Mesodermal cell (in vitro differentiated cells): Measurements from ENCODE around the gene SPATA1.
"Not testable (repeated sequence)": the region's sequence is repeated elsewhere in the genome, so short reads cannot be mapped to it uniquely, and the experiment has no call there.

Source experiments
- H3K27ac ChIP-seq: 2 replicates; pipeline ENCODE4 v1.7.0; 2013; ENCODE audit warnings: mild to moderate bottlenecking, low read depth, low read length, moderate library complexity; ENCODE audit not compliant: severe bottlenecking
- H3K36me3 ChIP-seq: 2 replicates; pipeline ENCODE4 v1.7.1; 2013; ENCODE audit warnings: mild to moderate bottlenecking, low read length, moderate library complexity; ENCODE audit not compliant: control insufficient read depth, insufficient read depth
- H3K4me1 ChIP-seq: one replicate; pipeline ENCODE4 v1.7.1; 2013; ENCODE audit warnings: mild to moderate bottlenecking, low read length; ENCODE audit not compliant: insufficient read depth, control insufficient read depth, poor library complexity, severe bottlenecking
- H3K4me3 ChIP-seq: 2 replicates; pipeline ENCODE4 v1.7.0; 2013; ENCODE audit warnings: low read length, control low read depth, mild to moderate bottlenecking; ENCODE audit not compliant: insufficient read depth, poor library complexity, severe bottlenecking; ENCODE audit errors: extremely low read depth
- H3K9me3 ChIP-seq: 2 replicates; pipeline ENCODE4 v1.7.1; 2013; ENCODE audit warnings: mild to moderate bottlenecking, low read length, moderate library complexity; ENCODE audit not compliant: control insufficient read depth
- WGBS, 2 experiments: methylation state at CpG; one replicate each; pipeline ENCODE4 v1.1.5; 2013; ENCODE audit warnings: missing lambda C conversion rate in 2 of 2; ENCODE audit not compliant: insufficient coverage in 2 of 2; 5-methylcytosine and 5-hydroxymethylcytosine counted together

SPATA1 gene

GRCh38 chr1:84587099-84587498, 80.9 kb downstream of the SPATA1 start:
- H3K4me1 ChIP-seq: no peaks in the 10 kb centered on the region
- no peak overlapping the region for H3K4me3 ChIP-seq
- no peaks in the 10 kb centered on the region for H3K9me3 ChIP-seq
- H3K27ac ChIP-seq: no peak overlapping the region
- H3K36me3 ChIP-seq: no peaks in the 10 kb centered on the region
- 88 to 90% methylated on average over 2 to 3 of the region's 3 CpGs for WGBS, 2 experiments

DNA sequence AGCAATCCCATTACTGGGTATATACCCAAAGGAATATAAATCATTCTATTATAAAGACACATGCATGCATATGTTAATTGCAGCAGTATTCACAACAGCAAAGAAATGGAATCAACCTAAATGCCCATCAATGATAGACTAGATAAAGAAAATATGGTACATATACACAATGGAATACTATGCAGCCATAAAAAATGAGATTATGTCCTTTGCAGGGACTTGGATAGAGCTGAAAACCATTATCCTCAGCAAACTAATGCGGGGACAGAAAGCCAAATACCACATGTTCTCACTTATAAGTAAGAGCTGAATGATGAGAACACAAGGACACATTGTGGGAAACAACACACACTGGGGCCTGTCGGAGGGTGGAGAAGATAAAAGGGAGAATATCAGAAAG, 88.8 kb downstream of the SPATA1 start:
- not testable (repeated sequence) for H3K27ac ChIP-seq, H3K4me3 ChIP-seq, H3K36me3 ChIP-seq, H3K9me3 ChIP-seq
- WGBS, 2 experiments: 89% methylated on average over 1 of the region's 2 CpGs; no CpG with 5 or more reads in 1 of the 2 experiments
- H3K4me1 ChIP-seq: peaks cover 13% of the 10 kb centered on the region

DNA sequence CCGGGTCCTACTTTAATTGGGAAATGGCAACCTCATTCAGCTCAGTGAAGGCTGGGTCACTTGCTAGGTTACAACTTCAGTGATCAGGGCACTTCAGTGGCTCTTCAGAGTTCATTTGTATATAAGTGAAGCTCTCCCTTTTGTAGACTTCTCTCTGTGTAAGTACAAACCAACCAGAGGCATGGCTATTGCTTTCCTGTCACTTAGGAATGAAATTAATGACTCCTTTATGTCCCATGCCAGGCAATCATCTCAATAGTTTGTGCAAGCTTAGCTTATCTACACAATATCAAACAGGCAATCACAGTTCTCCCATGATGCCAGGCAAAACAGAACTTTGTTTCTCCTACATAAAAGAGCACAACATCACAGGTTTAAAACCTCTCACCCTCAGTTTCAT, 90.8 kb downstream of the SPATA1 start:
- H3K4me1 ChIP-seq: peaks cover 17% of the 10 kb centered on the region
- WGBS, 2 experiments: 100% methylated on average over 1 of the region's 1 CpG
- H3K9me3 ChIP-seq: no peaks in the 10 kb centered on the region
- no peak overlapping the region for H3K27ac ChIP-seq
- H3K4me3 ChIP-seq: no peak overlapping the region
- H3K36me3 ChIP-seq: no peaks in the 10 kb centered on the region

DNA sequence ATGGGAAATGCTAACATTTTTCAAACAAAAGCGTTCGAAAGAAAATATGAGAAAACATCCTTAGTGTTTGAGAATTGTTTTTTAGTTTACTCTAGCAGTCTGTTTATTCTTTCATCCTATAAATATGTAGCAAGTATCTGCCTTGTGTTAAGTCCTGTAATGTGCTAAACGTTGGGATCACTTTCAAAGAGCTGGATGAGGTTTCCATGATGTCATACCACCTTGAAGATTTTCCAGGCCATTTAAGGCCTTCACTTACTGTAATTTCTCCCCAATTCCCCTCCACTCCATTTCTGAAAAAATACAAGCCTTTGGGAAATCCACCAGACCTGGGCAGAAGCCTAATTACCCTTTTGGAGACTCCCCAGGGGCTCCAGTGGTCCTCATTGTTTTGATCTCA, 92.2 kb downstream of the SPATA1 start:
- Histone ChIP-seq H3K36me3 (no peaks in the 10 kb centered on the region), H3K4me1 (peaks cover 28% of the 10 kb centered on the region), H3K9me3 (no peaks in the 10 kb centered on the region), H3K27ac (peak overlapping the region; percentile 41), H3K4me3 (no peak overlapping the region)
- WGBS, 2 experiments: 40 to 71% methylated on average over 1 of the region's 3 CpGs

- Histone ChIP-seq H3K27ac (peak overlapping the region; percentile 51), H3K36me3 (no peaks in the 10 kb centered on the region), H3K9me3 (peaks cover 3% of the 10 kb centered on the region), H3K4me3 (no peak overlapping the region), H3K4me1 (peaks cover 33% of the 10 kb centered on the region)
- WGBS, 2 experiments: 79 to 83% methylated on average over 3 to 4 of the region's 5 CpGs
These were observed 92.9 kb downstream of the SPATA1 start for GRCh38 chr1:84598846-84599741.

GRCh38 chr1:84600796-84601195, 94.6 kb downstream of the SPATA1 start:
- H3K4me3 ChIP-seq: no peak overlapping the region
- peaks cover 33% of the 10 kb centered on the region for H3K4me1 ChIP-seq
- H3K36me3 ChIP-seq: no peaks in the 10 kb centered on the region
- no peak overlapping the region for H3K27ac ChIP-seq
- peaks cover 20% of the 10 kb centered on the region for H3K9me3 ChIP-seq
- 86 to 96% methylated on average over 5 of the region's 5 CpGs for WGBS, 2 experiments

GRCh38 chr1:84603223-84603622, 97.0 kb downstream of the SPATA1 start:
- peaks cover 32% of the 10 kb centered on the region for H3K4me1 ChIP-seq
- H3K36me3 ChIP-seq: no peaks in the 10 kb centered on the region
- H3K27ac ChIP-seq: peak overlapping the region; percentile 95
- 83% methylated on average over 1 of the region's 2 CpGs; no CpG with 5 or more reads in 1 of the 2 experiments for WGBS, 2 experiments
- no peak overlapping the region for H3K4me3 ChIP-seq
- peaks cover 35% of the 10 kb centered on the region for H3K9me3 ChIP-seq

- peaks cover 22% of the 10 kb centered on the region for H3K4me1 ChIP-seq
- peaks cover 35% of the 10 kb centered on the region for H3K9me3 ChIP-seq
- peak overlapping the region; percentile 95 for H3K27ac ChIP-seq
- H3K4me3 ChIP-seq: no peak overlapping the region
- 83 to 85% methylated on average over 11 to 12 of the region's 15 CpGs for WGBS, 2 experiments
- H3K36me3 ChIP-seq: no peaks in the 10 kb centered on the region
These were observed 98.0 kb downstream of the SPATA1 start for GRCh38 chr1:84603941-84604830.

DNA sequence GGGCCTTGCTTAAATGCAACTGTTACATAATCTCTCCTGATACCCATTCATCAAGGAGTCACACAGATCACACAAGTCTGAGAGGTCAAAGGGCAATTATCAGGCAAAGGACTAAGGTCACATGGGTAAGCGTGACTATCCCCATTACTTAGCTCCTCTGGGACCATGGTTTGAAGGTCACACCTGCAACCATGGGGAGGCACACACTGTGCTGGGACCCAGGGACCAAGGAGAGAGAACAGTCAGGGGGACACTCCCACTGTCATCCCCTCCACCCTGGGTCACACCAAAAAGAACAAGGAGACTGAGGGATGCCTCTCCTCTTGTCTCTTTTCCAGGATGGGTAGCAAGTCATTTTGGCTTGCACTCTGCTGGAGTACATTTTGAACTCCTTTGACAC, 99.0 kb downstream of the SPATA1 start:
- H3K4me1 ChIP-seq: peaks cover 21% of the 10 kb centered on the region
- no peak overlapping the region for H3K4me3 ChIP-seq
- no peaks in the 10 kb centered on the region for H3K36me3 ChIP-seq
- H3K9me3 ChIP-seq: peaks cover 36% of the 10 kb centered on the region
- WGBS, 2 experiments: 92 to 100% methylated on average over 1 of the region's 1 CpG
- no peak overlapping the region for H3K27ac ChIP-seq

GRCh38 chr1:84606977-84607376, 100.8 kb downstream of the SPATA1 start:
- Histone ChIP-seq H3K4me1 (peaks cover 17% of the 10 kb centered on the region), H3K36me3 (no peaks in the 10 kb centered on the region), H3K4me3 (no peak overlapping the region), H3K9me3 (peaks cover 45% of the 10 kb centered on the region), H3K27ac (no peak overlapping the region)
- WGBS, 2 experiments: 81 to 84% methylated on average over 3 to 4 of the region's 5 CpGs
